Activated naive CD4-positive, alpha-beta T cell treated with anti-CD3 and anti-CD28 coated beads, Interleukin-2, amount 50 U/mL, for 16 hours (primary cell): ENCODE results near the gene RAB3IL1.

Experiments used
- DNase-seq: peaks from one replicate; pipeline ENCODE4 v3.0.0-alpha.2; 2020

RAB3IL1 gene

DNA sequence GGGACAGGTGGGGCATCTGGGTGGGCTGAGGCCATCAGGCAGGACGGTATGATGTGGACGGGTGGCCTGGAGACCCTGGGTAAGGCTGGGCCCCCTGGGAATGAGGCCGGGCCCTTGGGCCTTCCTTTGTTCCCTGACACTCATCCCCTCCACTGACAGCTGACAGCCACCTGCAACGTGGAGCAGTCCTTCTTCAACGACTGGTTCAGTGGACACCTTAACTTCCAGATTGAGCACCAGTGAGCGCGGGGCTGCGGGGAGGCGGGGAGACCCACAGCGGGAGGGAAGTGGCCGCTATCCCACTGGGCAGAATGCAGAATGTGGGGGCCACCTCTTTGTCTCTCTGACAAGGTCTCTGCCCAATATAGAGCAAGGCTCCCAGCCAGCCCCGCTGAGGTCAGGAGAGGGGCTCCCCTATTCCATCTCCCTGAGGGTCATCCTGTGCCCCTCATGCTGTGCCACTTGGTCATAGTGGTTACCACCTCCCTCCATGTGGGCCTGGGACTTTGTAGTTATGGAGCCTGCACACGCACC is 53.8 kb downstream of the RAB3IL1 start:
- DNase-seq, result no peak

DNA sequence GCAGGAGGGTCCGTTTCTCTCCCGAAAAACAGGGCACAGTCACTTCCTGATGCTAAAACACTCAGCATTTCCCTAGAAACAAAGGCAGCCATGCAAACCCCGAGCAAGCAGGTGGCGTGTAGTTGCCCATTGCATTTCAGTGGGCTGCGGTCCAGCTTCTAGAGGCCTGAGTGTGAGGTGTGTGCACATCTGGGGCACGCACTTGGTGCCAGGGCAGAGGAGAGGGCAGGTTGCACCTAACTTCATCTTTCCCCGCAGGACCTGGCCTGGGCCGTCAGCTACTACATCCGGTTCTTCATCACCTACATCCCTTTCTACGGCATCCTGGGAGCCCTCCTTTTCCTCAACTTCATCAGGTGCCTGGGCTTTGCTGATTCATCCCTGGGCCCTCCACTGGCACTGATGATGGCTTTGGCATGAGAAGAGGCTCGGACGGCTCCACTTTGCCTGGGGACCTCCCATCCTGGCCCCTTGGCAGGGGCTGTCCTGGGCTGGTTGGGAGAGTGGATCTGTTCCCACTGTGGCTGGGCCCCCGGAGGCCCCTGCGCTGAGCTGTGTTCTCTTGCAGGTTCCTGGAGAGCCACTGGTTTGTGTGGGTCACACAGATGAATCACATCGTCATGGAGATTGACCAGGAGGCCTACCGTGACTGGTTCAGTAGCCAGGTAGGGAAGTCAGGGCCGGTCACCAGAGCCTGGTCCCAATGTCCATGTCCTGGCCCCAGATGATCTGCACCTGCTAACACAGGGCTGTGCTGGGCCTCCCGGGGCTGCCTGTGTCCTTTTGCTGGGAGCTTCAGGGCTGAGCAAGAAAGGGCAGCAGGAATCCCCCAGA is 54.4 kb downstream of the RAB3IL1 start:
- no peak for DNase-seq

DNA sequence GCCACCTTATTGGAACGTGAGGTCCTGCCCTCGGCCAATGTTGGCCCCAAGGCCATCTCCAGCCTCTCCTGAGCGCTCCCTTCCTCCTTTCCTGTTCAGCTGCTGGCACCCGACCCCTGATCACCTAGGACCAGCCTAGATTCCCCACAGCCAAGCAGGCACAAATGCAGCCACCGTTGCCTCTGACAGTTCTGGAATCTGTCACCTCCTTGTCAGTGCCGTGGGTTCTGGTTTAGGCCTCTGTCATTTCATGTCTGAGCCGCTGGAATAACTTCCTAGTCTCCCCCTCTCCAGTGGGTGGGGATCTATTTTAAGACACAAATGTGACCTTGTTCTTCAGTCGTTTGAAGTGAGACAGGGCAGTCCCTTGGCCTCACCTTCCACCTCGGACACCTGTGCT is 55.7 kb downstream of the RAB3IL1 start:
- no peak for DNase-seq

DNA sequence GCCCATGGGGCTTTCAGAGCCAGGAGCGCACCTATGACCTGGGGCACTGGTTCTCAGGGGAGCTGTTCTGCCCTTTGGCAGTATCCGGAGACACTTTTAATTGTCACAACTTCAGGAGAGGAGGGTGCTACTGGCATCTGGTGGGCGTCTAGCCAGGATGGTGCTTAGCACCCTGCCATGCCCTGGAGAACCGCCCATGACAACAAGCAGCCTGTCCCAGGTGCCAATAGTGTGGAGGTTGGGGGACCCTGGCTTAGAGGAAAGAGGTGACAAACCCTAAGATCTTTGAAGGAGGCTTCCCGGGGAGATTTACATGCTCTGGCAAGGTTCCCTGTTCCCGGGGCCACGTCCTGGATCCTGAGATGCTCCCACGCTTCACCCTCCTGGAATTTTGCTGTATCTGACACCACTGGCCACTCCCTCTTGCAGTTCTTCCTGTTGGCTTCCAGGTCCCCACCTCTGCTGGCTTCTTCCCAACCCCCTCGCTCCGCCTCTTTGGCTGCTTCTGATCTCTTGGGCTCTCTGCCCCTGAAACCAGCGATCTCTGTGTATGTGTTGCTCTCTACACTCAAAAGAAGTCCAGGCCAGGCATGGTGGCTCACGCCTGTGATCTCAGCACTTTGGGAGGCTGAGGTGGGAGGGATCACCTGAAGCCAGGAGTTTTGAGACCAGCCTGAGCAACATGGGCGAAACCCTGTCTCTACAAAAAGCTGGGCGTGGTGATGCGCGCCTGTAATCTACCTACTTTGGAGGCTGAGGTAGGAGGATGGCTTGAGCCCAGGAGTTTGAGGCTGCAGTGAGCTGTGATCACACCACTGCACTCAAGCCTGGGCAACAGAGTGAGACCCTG is 57.1 kb downstream of the RAB3IL1 start:
- DNase-seq, result no peak

DNA sequence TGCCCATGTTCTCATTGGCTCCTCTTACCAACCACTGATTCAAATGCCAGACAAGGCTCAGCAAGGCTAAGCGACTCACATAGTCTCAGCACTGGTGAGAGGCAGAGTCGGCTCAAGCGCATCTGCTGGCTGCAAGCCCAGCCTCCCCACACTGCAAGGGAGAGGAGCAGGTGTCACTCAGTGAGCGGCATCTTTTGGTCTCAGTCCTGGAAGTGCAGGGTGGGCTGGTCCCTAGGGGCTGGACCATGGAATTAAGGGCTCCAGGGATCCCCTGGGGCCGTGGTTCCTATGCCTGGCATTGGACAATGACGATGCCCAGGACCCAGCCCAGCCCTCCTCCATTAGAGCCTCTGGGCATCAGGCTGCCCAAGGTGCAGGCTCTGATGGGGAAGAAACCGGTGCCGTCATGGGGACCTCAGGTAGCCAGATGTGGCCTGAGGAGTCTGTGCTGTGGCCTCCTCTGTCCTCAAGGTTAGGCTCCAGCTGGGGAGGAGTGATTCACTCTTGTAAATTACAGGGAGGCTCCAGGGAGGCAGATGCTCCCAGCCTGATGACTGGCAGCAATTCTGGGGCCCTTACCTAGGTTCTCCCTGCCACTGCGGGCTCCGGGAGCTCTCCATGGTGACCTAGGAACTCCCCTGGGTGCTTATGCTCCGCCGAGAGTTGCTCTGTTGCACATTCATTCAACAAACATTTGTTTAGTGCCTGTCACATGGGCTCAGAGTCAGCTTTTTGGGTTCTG is 61.3 kb downstream of the RAB3IL1 start:
- DNase-seq, result no peak

DNA sequence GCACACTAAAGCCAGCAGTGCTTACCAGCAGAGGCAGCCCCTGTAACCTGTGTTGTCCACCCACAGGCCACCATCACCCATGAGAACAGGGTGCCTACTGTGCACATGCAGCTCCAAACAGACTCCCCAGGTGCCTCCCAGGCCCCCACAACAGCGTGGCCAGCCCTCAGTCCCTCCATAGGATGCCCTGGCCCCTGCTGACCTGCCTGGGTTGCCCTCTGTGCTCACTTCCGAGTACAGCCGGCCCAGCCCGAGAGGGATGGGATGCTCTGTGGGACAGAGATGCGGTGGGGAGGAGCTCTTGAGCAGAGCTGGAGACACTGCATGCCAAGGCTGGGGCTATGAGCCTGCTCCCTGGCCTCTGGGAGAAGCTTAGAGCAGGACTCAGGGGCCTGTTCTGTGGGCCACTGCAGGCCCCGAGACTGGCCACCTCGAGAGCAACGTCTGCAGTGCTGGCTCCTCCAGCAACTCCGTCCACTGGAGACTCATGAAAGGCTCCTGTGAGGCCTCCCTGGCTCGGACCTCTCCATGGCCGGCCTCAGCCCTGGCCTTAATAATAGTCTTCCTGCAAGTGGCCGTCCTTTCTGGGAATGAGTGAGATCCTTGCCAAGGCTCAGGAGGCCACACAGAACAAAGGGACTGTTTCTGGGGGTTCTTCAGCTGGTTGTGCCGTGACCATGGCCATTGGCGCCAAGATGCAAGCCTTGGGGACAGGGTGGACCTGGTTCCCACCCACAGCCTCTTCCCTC is 62.2 kb downstream of the RAB3IL1 start:
- DNase-seq, result no peak

GRCh38 chr11:61854206-61854895 is 63.0 kb downstream of the RAB3IL1 start:
- no peak for DNase-seq

GRCh38 chr11:61853698-61854169 is 63.6 kb downstream of the RAB3IL1 start:
- no peak for DNase-seq

- no peak for DNase-seq
Observed at GRCh38 chr11:61851900-61852295, 65.5 kb downstream of the RAB3IL1 start.

DNA sequence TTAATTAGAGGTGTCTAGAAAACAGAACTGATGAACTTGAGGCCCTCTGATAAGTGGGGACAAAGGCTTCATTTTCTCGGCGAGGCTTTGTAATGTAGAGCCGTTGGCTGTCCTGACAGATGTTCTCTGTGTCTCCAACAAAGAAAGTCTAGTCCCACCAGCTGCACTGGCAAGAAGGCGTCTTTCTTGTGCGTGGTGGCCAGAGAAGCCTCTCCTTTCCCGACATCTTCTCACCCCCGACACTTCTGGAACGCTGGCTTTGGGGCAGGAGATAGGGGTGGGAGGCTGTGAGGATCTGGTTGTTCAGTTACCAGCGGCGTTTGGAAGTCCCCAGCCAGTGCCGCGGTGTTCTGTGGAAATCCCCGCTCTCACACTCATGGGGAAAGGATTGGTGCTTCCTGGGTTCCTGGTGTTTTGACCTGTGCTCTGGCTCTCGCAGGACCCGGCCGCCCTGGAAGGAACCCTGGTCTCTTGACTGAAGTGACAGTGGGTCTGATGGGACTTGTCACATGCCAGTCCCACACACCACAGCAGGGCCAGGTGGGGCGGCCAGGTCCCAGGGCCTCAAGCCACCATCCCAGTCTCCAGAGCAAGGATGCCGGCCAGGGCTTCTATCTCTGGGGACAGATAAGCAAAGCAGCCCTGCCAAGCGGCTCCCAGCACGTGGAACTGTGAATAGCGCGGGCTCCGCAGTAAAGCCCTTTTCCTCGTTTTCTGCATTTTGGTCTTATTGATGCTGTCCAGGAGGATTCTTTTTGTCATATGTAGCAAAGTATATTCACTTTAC is 66.1 kb downstream of the RAB3IL1 start:
- no peak for DNase-seq

GRCh38 chr11:61850687-61851086 is 66.7 kb downstream of the RAB3IL1 start:
- no peak for DNase-seq

DNA sequence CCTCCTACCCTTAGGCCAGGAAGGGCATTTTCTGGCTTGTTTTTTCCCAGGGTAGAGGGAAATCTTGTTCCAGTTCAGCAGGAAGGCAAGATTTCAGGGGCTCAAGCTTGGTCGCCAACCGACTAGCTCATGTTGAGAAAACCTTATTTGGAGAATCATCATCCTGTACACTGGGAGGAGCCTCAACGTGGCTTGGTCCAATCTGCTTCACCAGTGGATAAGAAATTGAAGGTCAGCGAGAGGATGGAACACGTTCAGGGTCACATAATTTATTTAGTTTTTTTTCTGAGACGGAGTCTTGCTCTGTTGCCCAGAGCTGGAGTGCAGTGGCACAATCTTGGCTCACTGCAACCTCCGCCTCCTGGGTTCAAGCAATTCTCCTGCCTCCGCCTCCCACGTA is 68.7 kb downstream of the RAB3IL1 start:
- DNase-seq, result no peak

DNA sequence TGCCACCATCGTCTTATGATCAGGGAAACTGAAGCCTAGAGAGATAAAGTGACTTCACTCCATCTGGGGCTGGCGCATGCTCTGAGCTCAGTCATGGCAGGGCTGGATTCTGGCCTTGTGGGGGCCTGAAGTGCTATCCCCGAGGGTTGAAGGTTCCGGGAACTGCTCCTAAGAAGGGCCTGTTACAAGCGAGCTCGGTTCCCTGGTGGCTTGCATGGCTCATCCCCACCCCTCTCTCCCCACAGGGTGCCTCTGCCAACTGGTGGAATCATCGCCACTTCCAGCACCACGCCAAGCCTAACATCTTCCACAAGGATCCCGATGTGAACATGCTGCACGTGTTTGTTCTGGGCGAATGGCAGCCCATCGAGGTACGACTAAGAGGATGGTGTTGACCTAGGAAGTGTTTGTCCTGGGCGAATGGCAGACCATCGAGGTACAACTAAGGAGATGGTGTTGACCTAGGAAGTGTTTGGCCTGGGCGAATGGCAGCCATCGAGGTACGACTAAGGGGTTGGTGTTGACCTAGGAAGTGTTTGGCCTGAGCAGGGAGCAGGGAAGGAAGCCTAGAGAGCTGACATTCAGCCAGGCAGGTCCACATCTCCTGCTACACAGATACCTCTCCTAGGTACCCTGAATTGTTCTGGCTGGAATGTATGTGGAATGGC is 69.3 kb downstream of the RAB3IL1 start:
- no peak for DNase-seq
